Endodermal cell (in vitro differentiated cells): ENCODE results near the gene LILRA6. TPM values are rescaled to one million over a fixed set of nuclear protein-coding genes. Genes with fewer than 3 reads are reported as not detected.
"Not testable (repeated sequence)": the region's sequence is repeated elsewhere in the genome, so short reads cannot be mapped to it uniquely, and the experiment has no call there.

Experiments used
- DNase-seq: peaks from one replicate; pipeline ENCODE4 v3.0.0-alpha.2; 2017
- H3K27ac ChIP-seq: 2 replicates; pipeline ENCODE4 v1.5.1; 2013; ENCODE audit warnings: mild to moderate bottlenecking, low read depth, low read length, moderate library complexity
- H3K27me3 ChIP-seq: 2 replicates; pipeline ENCODE4 v1.6.1; 2013; ENCODE audit warnings: mild to moderate bottlenecking, low read length, moderate library complexity; ENCODE audit not compliant: insufficient read depth, control insufficient read depth, poor library complexity, severe bottlenecking
- H3K36me3 ChIP-seq: 2 replicates; pipeline ENCODE4 v1.7.0; 2013; ENCODE audit warnings: mild to moderate bottlenecking, low read length, moderate library complexity; ENCODE audit not compliant: control insufficient read depth, insufficient read depth
- H3K4me1 ChIP-seq: one replicate; pipeline ENCODE4 v1.7.0; 2013; ENCODE audit warnings: low read length; ENCODE audit not compliant: control insufficient read depth, insufficient read depth
- H3K4me3 ChIP-seq: 2 replicates; pipeline ENCODE4 v1.5.1; 2013; ENCODE audit warnings: mild to moderate bottlenecking, low read length, moderate library complexity
- H3K9ac ChIP-seq: 2 replicates; pipeline ENCODE4 v1.6.1; 2013; ENCODE audit warnings: mild to moderate bottlenecking, low read length, moderate library complexity; ENCODE audit not compliant: poor library complexity, severe bottlenecking; ENCODE audit errors: extremely low read depth
- H3K9me3 ChIP-seq: 2 replicates; pipeline ENCODE4 v1.6.1; 2013; ENCODE audit warnings: mild to moderate bottlenecking, low read length, moderate library complexity; ENCODE audit not compliant: control insufficient read depth
- H3K27ac Mint-ChIP-seq: 2 replicates; pipeline ENCODE4 v1.8.0; 2020; ENCODE audit warnings: mixed read lengths
- H3K27me3 Mint-ChIP-seq: 2 replicates; pipeline ENCODE4 v1.8.0; 2021; ENCODE audit warnings: mild to moderate bottlenecking, mixed read lengths; ENCODE audit not compliant: insufficient read depth
- H3K36me3 Mint-ChIP-seq: 2 replicates; pipeline ENCODE4 v1.8.0; 2020; ENCODE audit warnings: low read depth, mixed read lengths
- H3K4me1 Mint-ChIP-seq: 2 replicates; pipeline ENCODE4 v1.8.0; 2020; ENCODE audit warnings: mixed read lengths
- H3K4me3 Mint-ChIP-seq: 2 replicates; pipeline ENCODE4 v1.8.0; 2020; ENCODE audit warnings: mild to moderate bottlenecking, moderate library complexity, mixed read lengths
- H3K9me3 Mint-ChIP-seq: 2 replicates; pipeline ENCODE4 v1.8.0; 2020; ENCODE audit warnings: mild to moderate bottlenecking, mixed read lengths
- WGBS, 2 experiments: methylation state at CpG; one replicate each; pipeline versions ENCODE4 v1.1.5 to v1.1.7; 2013; ENCODE audit warnings: missing lambda C conversion rate in 2 of 2, mixed read lengths in 1 of 2; ENCODE audit not compliant: insufficient coverage in 1 of 2, insufficient read length in 1 of 2; 5-methylcytosine and 5-hydroxymethylcytosine counted together
- total RNA-seq, 2 donors: library from RNA; stranded (reverse); fragmentation: NEBNext Ultra II Directional in 1 of 2; extraction: Animal tissue kit (Norgen Biotek cat#: 25700) in 1 of 2; gene quantifications; 2 replicates in 1 of 2; 3 replicates in 1 of 2; pipeline ENCODE4 v1.2.1, GENCODE V29; 2021
- TF ChIP-seq, protein P1 (sequence below): fragments of 200-600 bp; sonication (generic); conservative IDR thresholded peaks from 2 replicates; pipeline ENCODE4 v1.5.0; 2021; ENCODE audit warnings: antibody characterized with exemption, mild to moderate bottlenecking

Gene LILRA6
- total RNA-seq, 2 donors from 2014 or later, result not detected

DNA sequence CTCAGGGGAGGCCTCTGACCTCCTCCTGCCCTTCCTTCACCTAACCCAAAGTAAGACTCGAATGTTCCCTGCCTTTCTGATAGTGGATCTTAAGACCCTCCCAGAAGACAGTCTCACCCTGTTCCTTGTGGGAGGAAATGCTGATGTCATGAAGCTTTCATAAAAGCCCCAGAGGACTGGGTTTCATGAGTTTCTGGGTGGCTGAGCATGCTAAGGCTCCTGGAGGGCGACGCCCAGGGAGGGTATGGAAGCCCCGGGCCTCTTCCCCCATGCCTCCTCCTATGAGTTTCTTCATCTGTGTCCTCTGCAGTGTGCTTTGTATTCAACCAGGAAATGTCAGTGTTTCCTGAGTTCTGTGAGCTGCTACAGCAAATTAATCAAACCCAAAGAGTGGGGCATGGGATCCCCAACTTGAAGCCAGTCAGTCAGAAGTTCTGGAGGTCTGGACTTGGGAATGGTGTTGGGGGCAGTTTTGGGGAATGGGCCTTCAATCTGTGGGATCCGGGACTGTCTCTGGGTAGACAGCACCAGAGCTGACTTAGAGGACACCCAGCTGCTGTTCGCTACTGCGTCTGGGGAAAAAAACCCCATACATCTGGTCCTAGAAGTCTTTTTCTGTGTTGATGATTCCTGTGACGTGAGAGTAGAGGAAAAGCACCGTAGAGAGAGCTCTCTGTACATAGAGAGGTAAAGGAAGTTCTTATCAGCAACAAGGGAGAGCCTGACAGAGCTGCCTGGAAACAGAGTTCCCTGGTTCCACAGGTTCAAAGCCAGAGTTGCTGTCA lies 40.3 kb upstream of the LILRA6 start:
- H3K4me1 Mint-ChIP-seq, result no peaks in the 10 kb centered on the region
- DNase-seq, result no peak
- no peaks in the 10 kb centered on the region for H3K9me3 Mint-ChIP-seq
- Histone ChIP-seq H3K4me3 (no peak overlapping the region), H3K9me3 (no peaks in the 10 kb centered on the region), H3K27me3 (no peaks in the 10 kb centered on the region), H3K4me1 (no peaks in the 10 kb centered on the region), H3K27ac (no peak overlapping the region), H3K36me3 (no peaks in the 10 kb centered on the region), H3K9ac (no peak overlapping the region)
- peaks cover 27% of the 10 kb centered on the region for H3K27me3 Mint-ChIP-seq
- WGBS, 2 experiments, result 89 to 91% methylated on average over 8 to 9 of the region's 9 CpGs
- TF ChIP-seq, protein P1, sequence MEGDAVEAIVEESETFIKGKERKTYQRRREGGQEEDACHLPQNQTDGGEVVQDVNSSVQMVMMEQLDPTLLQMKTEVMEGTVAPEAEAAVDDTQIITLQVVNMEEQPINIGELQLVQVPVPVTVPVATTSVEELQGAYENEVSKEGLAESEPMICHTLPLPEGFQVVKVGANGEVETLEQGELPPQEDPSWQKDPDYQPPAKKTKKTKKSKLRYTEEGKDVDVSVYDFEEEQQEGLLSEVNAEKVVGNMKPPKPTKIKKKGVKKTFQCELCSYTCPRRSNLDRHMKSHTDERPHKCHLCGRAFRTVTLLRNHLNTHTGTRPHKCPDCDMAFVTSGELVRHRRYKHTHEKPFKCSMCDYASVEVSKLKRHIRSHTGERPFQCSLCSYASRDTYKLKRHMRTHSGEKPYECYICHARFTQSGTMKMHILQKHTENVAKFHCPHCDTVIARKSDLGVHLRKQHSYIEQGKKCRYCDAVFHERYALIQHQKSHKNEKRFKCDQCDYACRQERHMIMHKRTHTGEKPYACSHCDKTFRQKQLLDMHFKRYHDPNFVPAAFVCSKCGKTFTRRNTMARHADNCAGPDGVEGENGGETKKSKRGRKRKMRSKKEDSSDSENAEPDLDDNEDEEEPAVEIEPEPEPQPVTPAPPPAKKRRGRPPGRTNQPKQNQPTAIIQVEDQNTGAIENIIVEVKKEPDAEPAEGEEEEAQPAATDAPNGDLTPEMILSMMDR, result no peak
- no peaks in the 10 kb centered on the region for H3K36me3 Mint-ChIP-seq
- H3K27ac Mint-ChIP-seq, result no peak overlapping the region
- H3K4me3 Mint-ChIP-seq, result no peak overlapping the region

DNA sequence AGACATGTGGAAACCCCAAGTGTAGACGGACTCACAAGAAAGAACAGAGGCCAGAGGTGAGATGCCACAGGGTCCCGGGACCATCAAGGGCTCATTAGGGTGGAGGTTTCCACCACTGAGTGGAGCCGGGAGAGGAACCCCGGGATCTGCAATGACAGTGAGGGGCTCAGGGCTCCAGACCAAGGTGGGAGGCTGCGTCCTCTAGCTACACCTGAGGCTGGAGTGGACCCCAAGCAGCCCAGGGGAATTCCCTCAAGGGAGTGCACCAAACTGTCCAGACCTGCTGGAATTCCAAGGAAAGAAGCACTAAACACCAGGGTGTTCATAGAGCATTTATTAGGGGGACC lies 39.1 kb upstream of the LILRA6 start:
- not testable (repeated sequence) for H3K4me3 ChIP-seq, H3K4me3 Mint-ChIP-seq, H3K4me1 ChIP-seq, H3K27me3 ChIP-seq, DNase-seq, H3K9me3 Mint-ChIP-seq, H3K27ac Mint-ChIP-seq, H3K4me1 Mint-ChIP-seq, H3K9ac ChIP-seq, H3K9me3 ChIP-seq, H3K27ac ChIP-seq, H3K36me3 ChIP-seq, H3K36me3 Mint-ChIP-seq
- H3K27me3 Mint-ChIP-seq, result peaks cover 27% of the 10 kb centered on the region
- 85 to 95% methylated on average over 3 to 5 of the region's 5 CpGs for WGBS, 2 experiments

DNA sequence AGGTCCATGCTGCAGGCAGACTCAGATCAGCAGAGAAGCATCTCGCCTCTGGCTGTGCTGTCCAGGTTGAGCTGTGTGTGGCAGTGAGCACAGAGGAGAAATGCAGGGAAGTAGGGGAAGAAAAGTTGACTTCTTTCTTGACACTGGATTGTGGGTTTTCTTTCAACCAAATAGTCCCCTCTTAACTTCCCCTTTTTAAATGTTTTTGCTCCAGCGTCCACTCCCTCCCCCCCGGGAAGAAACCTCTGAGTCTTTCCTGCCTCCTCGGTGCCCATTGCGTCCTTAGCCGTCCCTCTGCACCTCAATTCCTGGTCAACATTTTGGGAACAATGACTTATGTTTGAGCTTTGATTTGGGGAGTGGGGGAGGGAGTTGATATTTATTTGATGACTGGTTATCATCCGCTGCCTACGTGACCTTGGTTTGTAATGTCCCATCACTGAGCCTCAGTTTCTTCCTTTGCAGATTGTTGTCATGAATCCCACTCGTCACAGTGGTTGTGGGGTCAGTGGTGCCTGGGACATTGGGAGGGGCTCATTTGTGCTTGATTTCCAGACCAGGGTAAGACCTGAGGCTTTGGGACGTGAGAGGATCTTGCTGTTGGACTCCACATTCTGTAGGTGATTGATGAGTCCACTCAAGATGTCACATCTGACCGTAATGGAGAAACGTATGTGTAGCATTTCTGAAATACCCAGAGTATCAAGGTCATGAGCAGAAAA lies 38.6 kb upstream of the LILRA6 start, which contains the start of gene LILRB2:
TSS of gene LILRB2 (minus strand) at position 104 of the 722 bp plus-strand sequence. CDS start 614 bp downstream, outside the sequence.
- WGBS, 2 experiments, result 84 to 90% methylated on average over 6 to 12 of the region's 12 CpGs
- Histone ChIP-seq H3K27ac (no peak within 1 kb of the TSS), H3K4me1 (no peaks in the 10 kb centered on the region), H3K27me3 (no peaks in the 10 kb centered on the region), H3K9me3 (no peaks in the 10 kb centered on the region), H3K9ac (no peak within 1 kb of the TSS), H3K36me3 (no peaks in the 10 kb centered on the region), H3K4me3 (no peak within 1 kb of the TSS)
- Mint-ChIP-seq H3K4me1 (no peaks in the 10 kb centered on the region), H3K4me3 (no peak within 1 kb of the TSS), H3K9me3 (no peaks in the 10 kb centered on the region), H3K27ac (no peak within 1 kb of the TSS), H3K36me3 (no peaks in the 10 kb centered on the region), H3K27me3 (peaks cover 27% of the 10 kb centered on the region)
- DNase-seq, result no peak
- TF ChIP-seq, protein P1, result no peak

DNA sequence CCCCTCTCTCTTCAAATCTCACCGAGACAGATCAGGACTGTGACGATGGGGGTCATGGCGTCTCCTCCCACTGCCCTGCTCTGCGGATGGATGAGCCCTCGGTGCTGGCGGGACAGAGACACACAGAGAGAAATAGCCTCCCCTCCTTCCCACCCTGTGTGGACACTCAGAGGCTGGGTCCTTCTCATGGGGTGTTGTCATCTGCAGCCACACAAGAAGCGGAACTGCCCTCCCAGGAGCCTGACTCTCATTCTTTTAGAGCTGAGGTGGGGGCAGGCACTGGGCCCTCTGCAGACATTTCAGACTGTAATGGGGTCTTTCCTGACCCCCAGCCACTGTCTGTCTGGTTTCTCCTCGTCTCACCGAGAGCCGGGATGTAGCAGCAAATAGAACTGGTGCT lies 37.9 kb upstream of the LILRA6 start:
- H3K27ac ChIP-seq, H3K9me3 ChIP-seq, H3K27me3 ChIP-seq, H3K36me3 Mint-ChIP-seq, H3K36me3 ChIP-seq, H3K27ac Mint-ChIP-seq, H3K4me3 ChIP-seq, H3K9me3 Mint-ChIP-seq, H3K4me1 Mint-ChIP-seq, DNase-seq, H3K4me3 Mint-ChIP-seq, H3K4me1 ChIP-seq, H3K9ac ChIP-seq: not testable (repeated sequence)
- WGBS, 2 experiments, result 88 to 94% methylated on average over 10 of the region's 10 CpGs
- H3K27me3 Mint-ChIP-seq, result peaks cover 27% of the 10 kb centered on the region

DNA sequence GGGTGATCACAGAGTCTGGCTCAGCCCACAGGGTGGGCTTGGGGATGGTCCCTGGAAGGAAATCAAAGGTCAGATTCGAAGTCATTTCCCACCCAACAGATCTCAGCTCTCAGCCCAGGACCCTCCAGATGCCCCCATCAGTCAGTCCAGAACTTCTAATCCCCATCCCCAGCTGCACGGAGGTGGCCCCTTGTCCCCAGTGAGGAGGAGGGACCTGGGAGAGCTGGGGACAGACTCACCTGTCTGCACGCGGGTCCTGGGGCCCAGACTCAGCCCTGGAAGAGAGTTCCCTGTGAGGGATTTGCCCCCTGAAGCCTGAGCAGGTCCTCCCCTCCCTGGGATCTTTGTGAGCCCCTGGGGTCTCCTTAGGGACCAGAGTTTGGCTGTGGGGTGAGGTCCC lies 37.4 kb upstream of the LILRA6 start:
- WGBS, 2 experiments, result 71 to 100% methylated on average over 1 to 4 of the region's 4 CpGs
- peaks cover 27% of the 10 kb centered on the region for H3K27me3 Mint-ChIP-seq
- DNase-seq, H3K9ac ChIP-seq, H3K4me1 ChIP-seq, H3K4me3 ChIP-seq, H3K4me3 Mint-ChIP-seq, H3K9me3 ChIP-seq, H3K36me3 Mint-ChIP-seq, H3K27ac Mint-ChIP-seq, H3K27me3 ChIP-seq, H3K27ac ChIP-seq, H3K4me1 Mint-ChIP-seq, H3K36me3 ChIP-seq, H3K9me3 Mint-ChIP-seq: not testable (repeated sequence)
